A549 (cell line): ENCODE data around the gene GPR37L1. TPM values are rescaled to one million over a fixed set of nuclear protein-coding genes. Genes with fewer than 3 reads are reported as not detected.

Source experiments
- ATAC-seq, 2 experiments: fragments of 200-7000 bp in 1 of 2; fragments of >200 bp in 1 of 2; cut with Nextera tagmentation in 1 of 2; cut with Tn5 transposase in 1 of 2; 3 replicates each; pipeline versions ENCODE4 v1.8.0 to v1.9.1; 2018 to 2020; ENCODE audit warnings: mild to moderate bottlenecking in 1 of 2, moderate library complexity in 1 of 2
- CTCF ChIA-PET: fragments of 300-600 bp; sonication (Branson Sonifier 250); formaldehyde crosslinking; extraction: SDS; loops from one replicate; lab custom pipeline; 2021; ENCODE audit warnings: antibody characterized with exemption, inconsistent platforms; lab: Yijun Ruan, JAX
- POLR2A ChIA-PET: fragments of 350-600 bp; formaldehyde crosslinking; extraction: SDS; loops from one replicate; lab custom pipeline; 2021; ENCODE audit warnings: antibody characterized with exemption, inconsistent platforms; lab: Yijun Ruan, JAX
- DNase-seq, 2 experiments: peaks; one replicate each; pipeline versions ENCODE4 v3.0.0 to v3.0.0-alpha.2; 2011 to 2016; ENCODE audit warnings: low read depth in 1 of 2, low spot score in 1 of 2
- FAIRE-seq: peaks from 2 replicates; lab custom pipeline; 2011; peaks lifted over from hg19 to GRCh38; lab: Jason Lieb, UNC
- H3K27ac ChIP-seq, 2 experiments: fragments of >200 bp; sonication (Bioruptor Twin); formaldehyde crosslinking; 3 replicates each; pipeline ENCODE4 v1.5.1; 2016 to 2017
- H3K4me1 ChIP-seq: fragments of >200 bp; sonication (Bioruptor Twin); formaldehyde crosslinking; 3 replicates; pipeline ENCODE4 v1.6.1; 2016
- H3K4me2 ChIP-seq: fragments of >200 bp; sonication (Bioruptor Twin); formaldehyde crosslinking; 3 replicates; pipeline ENCODE4 v1.6.1; 2016
- H3K4me3 ChIP-seq: fragments of >200 bp; sonication (Bioruptor Twin); formaldehyde crosslinking; 3 replicates; pipeline ENCODE4 v1.5.1; 2016
- H3K9me3 ChIP-seq: fragments of >200 bp; sonication (Bioruptor Twin); formaldehyde crosslinking; 3 replicates; pipeline ENCODE4 v1.6.1; 2016
- CBX8 ChIP-seq: fragments of 200-600 bp; sonication (generic); IDR thresholded peaks from 2 replicates; pipeline ENCODE4 v1.6.1; 2016
- CEBPB ChIP-seq, 2 experiments: fragments of >200 bp in 1 of 2; sonication (Bioruptor Twin) in 1 of 2; formaldehyde crosslinking in 1 of 2; IDR thresholded peaks; 2 replicates each; pipeline ENCODE4 v1.6.1; 2012 to 2016
- CHD2 ChIP-seq: fragments of 150-350 bp; IDR thresholded peaks from 2 replicates; pipeline ENCODE4 v1.6.1; 2014; ENCODE audit warnings: low read length; ENCODE audit not compliant: partially characterized antibody
- EHF ChIP-seq: fragments of 250-450 bp; sonication (Bioruptor Pico); IDR thresholded peaks from 2 replicates; pipeline ENCODE4 v1.5.0; 2020; ENCODE audit warnings: mild to moderate bottlenecking
- EHMT2 ChIP-seq: fragments of 200-600 bp; sonication (generic); IDR thresholded peaks from 2 replicates; pipeline ENCODE4 v1.6.1; 2016; ENCODE audit warnings: antibody characterized with exemption, low read depth, mild to moderate bottlenecking, moderate library complexity
- EP300 ChIP-seq, 2 experiments: fragments of >200 bp; sonication (Bioruptor Twin); formaldehyde crosslinking; IDR thresholded peaks; 2 replicates in 1 of 2; 3 replicates in 1 of 2; pipeline ENCODE4 v1.6.1; 2016 to 2017
- ESRRA ChIP-seq: fragments of 150-350 bp; IDR thresholded peaks from 2 replicates; pipeline ENCODE4 v1.6.1; 2014; ENCODE audit warnings: mild to moderate bottlenecking, low read length, borderline replicate concordance
- FOSB ChIP-seq: fragments of 250-450 bp; sonication (Bioruptor Pico); IDR thresholded peaks from 2 replicates; pipeline ENCODE4 v1.5.0; 2020; ENCODE audit warnings: mild to moderate bottlenecking, moderate library complexity
- FOSL2 ChIP-seq, 2 experiments: fragments of 450-650 bp in 1 of 2; fragments of >200 bp in 1 of 2; sonication (Bioruptor Twin) in 1 of 2; formaldehyde crosslinking; IDR thresholded peaks; 2 replicates each; pipeline versions ENCODE4 v1.5.0 to v1.6.1; 2016 to 2020; ENCODE audit warnings: mild to moderate bottlenecking in 1 of 2, moderate library complexity in 1 of 2
- GATA3 ChIP-seq: IDR thresholded peaks from 2 replicates; pipeline ENCODE4 v1.6.1; 2012; ENCODE audit warnings: borderline replicate concordance
- HOXB13 ChIP-seq: fragments of 250-450 bp; sonication (Bioruptor Pico); IDR thresholded peaks from 2 replicates; pipeline ENCODE4 v1.5.0; 2020; ENCODE audit warnings: low read depth, mild to moderate bottlenecking, moderate library complexity
- HOXB5 ChIP-seq: fragments of 250-450 bp; sonication (Bioruptor Pico); IDR thresholded peaks from 2 replicates; pipeline ENCODE4 v1.5.0; 2020; ENCODE audit warnings: mild to moderate bottlenecking, moderate library complexity
- JUN ChIP-seq, 2 experiments: fragments of >200 bp; sonication (Bioruptor Twin); formaldehyde crosslinking; IDR thresholded peaks; 2 replicates in 1 of 2; 3 replicates in 1 of 2; pipeline ENCODE4 v1.6.1; 2016 to 2017
- JUNB ChIP-seq: fragments of >200 bp; sonication (Bioruptor Twin); formaldehyde crosslinking; IDR thresholded peaks from 2 replicates; pipeline ENCODE4 v1.6.1; 2016
- MAZ ChIP-seq: fragments of 150-350 bp; IDR thresholded peaks from 2 replicates; pipeline ENCODE4 v1.6.1; 2014; ENCODE audit warnings: antibody characterized with exemption, low read depth, low read length, borderline replicate concordance
- MYC ChIP-seq: IDR thresholded peaks from 2 replicates; pipeline ENCODE4 v1.6.1; 2012; ENCODE audit warnings: mild to moderate bottlenecking, inconsistent platforms, low read length, improper control_type of control experiment, borderline replicate concordance
- NFE2L2 ChIP-seq: fragments of 150-350 bp; conservative IDR thresholded peaks from 2 replicates; pipeline ENCODE4 v1.6.1; 2014; ENCODE audit warnings: low read length
- PHF8 ChIP-seq: fragments of 200-600 bp; sonication (generic); IDR thresholded peaks from 2 replicates; pipeline ENCODE4 v1.6.1; 2016; ENCODE audit warnings: low read depth, mild to moderate bottlenecking, antibody characterized with exemption, moderate library complexity, borderline replicate concordance
- POLR2A ChIP-seq: IDR thresholded peaks from 2 replicates; pipeline ENCODE4 v1.6.1; 2012; ENCODE audit warnings: mild to moderate bottlenecking, low read length
- POLR2AphosphoS2 ChIP-seq: conservative IDR thresholded peaks from 2 replicates; pipeline ENCODE4 v1.6.1; 2012; ENCODE audit warnings: low read length, improper control_type of control experiment, inconsistent platforms
- RAD21 ChIP-seq, 2 experiments: fragments of >200 bp in 1 of 2; sonication (Bioruptor Twin) in 1 of 2; formaldehyde crosslinking in 1 of 2; IDR thresholded peaks in 1 of 2; conservative IDR thresholded peaks in 1 of 2; 2 replicates in 1 of 2; 3 replicates in 1 of 2; pipeline ENCODE4 v1.6.1; 2012 to 2018; ENCODE audit warnings: inconsistent platforms in 1 of 2
- SMC3 ChIP-seq: fragments of >200 bp; sonication (Bioruptor Twin); formaldehyde crosslinking; IDR thresholded peaks from 3 replicates; pipeline ENCODE4 v1.6.1; 2018; ENCODE audit warnings: inconsistent platforms
- TP53 ChIP-seq: fragments of 250-450 bp; sonication (Bioruptor Pico); IDR thresholded peaks from 2 replicates; pipeline ENCODE4 v1.5.0; 2021; ENCODE audit warnings: mild to moderate bottlenecking, moderate library complexity
- ZC3H11A ChIP-seq: fragments of 450-650 bp; IDR thresholded peaks from 2 replicates; pipeline ENCODE4 v1.6.1; 2014; ENCODE audit warnings: antibody characterized with exemption, mild to moderate bottlenecking
- ZFP36 ChIP-seq: fragments of 450-650 bp; IDR thresholded peaks from 2 replicates; pipeline ENCODE4 v1.6.1; 2014; ENCODE audit warnings: borderline replicate concordance; ENCODE audit not compliant: partially characterized antibody
- WGBS: methylation state at CpG from one replicate; pipeline ENCODE4 v1.1.6; 2017; ENCODE audit errors: missing lambda C conversion rate; 5-methylcytosine and 5-hydroxymethylcytosine counted together
- polyA plus RNA-seq, 4 experiments: library from polyadenylated mRNA; depleted of rRNA in 3 of 4; stranded (reverse); fragments of >200 nt; fragmentation: RNase III in 1 of 4; extraction: RNeasy Plus Mini Kit Qiagen cat#74134 plus additional on column Dnase treatment in 1 of 4; gene quantifications; 2 replicates in 3 of 4; 3 replicates in 1 of 4; pipeline ENCODE4 v1.2.3, GENCODE V29; 2011 to 2017
- TF ChIP-seq, protein P1 (sequence below): IDR thresholded peaks from 2 replicates; pipeline ENCODE4 v1.6.1; 2012; ENCODE audit warnings: low read depth, borderline replicate concordance
- TF ChIP-seq, protein P2 (sequence below): IDR thresholded peaks from 2 replicates; pipeline ENCODE4 v1.6.1; 2012
- TF ChIP-seq, protein P3 (sequence below): fragments of 450-650 bp; IDR thresholded peaks from 2 replicates; pipeline ENCODE4 v1.6.1; 2014; ENCODE audit warnings: antibody characterized with exemption
- TF ChIP-seq, protein P4 (sequence below): fragments of >200 bp; sonication (Bioruptor Twin); formaldehyde crosslinking; IDR thresholded peaks from 3 replicates; pipeline ENCODE4 v1.5.1; 2016
- TF ChIP-seq, protein P5 (sequence below): IDR thresholded peaks from 2 replicates; pipeline ENCODE4 v1.6.1; 2012

Gene GPR37L1
- polyA plus RNA-seq, 2 of the 4 experiments (the other 2 are of a cell fraction), result 0.08 to 0.13 TPM

DNA sequence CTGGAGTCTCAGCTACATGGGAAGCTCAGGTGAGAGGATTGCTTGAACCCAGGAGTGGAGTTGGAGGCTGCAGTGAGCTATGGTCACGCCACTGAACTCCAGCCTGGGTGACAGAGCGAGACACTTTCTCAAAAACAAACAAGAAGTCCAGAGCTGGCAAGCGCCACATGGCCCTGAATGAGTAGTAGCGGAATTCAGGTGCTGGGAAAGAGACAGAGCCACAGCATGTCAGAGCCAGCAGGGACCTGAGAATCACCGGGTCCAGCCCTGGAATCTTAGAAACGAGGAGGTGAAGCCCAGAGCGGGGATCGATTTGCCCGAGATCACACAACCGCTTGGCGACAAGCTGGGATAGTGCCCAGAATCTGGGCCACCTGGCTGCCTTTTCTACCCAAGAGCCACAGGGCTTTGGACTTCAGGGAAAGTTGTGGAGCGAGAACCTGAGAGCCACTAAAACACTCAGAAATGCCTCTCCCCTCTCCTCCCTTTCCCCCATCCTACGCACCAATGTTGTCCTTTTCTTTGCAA is 12.0 kb downstream of the GPR37L1 start:
- DNase-seq (no peak), ATAC-seq (peak; percentile 11 to 15; a peak in 4 of 6 replicates), FAIRE-seq (no peak)
- Histone ChIP-seq H3K4me1 (0 out of 3 replicates have a peak, but pooled peaks cover 5% of the 10 kb centered on the region), H3K4me3 (no peak overlapping the region), H3K9me3 (no peaks in the 10 kb centered on the region), H3K4me2 (no peak overlapping the region), H3K27ac (peak overlapping the region in 1 of 2 experiments; percentile 48; a peak in 2 of 6 replicates)
- 90% methylated on average over 13 of the region's 13 CpGs for WGBS
- ChIA-PET POLR2A (interaction anchor here (3.0 kb wide), 1 partner anchor 125 kb away, joined by 7 read pairs; the partner anchor contains the start of gene ELF3), CTCF (interaction anchor here (0.9 to 31.9 kb wide), 23 partner anchors 11 to 579 kb away, joined by 3 to 1624 read pairs (median 5); partner anchors contain the start of genes ARL8A, ELF3, GPR37L1 and PTPN7)
- TF ChIP-seq, protein P1, sequence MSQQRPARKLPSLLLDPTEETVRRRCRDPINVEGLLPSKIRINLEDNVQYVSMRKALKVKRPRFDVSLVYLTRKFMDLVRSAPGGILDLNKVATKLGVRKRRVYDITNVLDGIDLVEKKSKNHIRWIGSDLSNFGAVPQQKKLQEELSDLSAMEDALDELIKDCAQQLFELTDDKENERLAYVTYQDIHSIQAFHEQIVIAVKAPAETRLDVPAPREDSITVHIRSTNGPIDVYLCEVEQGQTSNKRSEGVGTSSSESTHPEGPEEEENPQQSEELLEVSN, result no peak
- TF ChIP-seq EHF (CRISPR knock-in tag), result no peak
- TF ChIP-seq FOSB, result no peak
- TF ChIP-seq ESRRA, result no peak
- no peak for TF ChIP-seq PHF8
- TF ChIP-seq POLR2A, result no peak
- no peak for TF ChIP-seq JUNB
- TF ChIP-seq CEBPB (IDR thresholded peaks at IDR 0.05), result no peak
- no peak for TF ChIP-seq NFE2L2
- TF ChIP-seq, protein P2, sequence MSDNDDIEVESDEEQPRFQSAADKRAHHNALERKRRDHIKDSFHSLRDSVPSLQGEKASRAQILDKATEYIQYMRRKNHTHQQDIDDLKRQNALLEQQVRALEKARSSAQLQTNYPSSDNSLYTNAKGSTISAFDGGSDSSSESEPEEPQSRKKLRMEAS, result no peak
- no peak for TF ChIP-seq FOSL2 (IDR thresholded peaks at IDR 0.05)
- no peak for TF ChIP-seq FOSL2 (CRISPR knock-in tag; IDR thresholded peaks at IDR 0.05)
- no peak for TF ChIP-seq JUN (IDR thresholded peaks at IDR 0.05)
- TF ChIP-seq GATA3, result no peak

DNA sequence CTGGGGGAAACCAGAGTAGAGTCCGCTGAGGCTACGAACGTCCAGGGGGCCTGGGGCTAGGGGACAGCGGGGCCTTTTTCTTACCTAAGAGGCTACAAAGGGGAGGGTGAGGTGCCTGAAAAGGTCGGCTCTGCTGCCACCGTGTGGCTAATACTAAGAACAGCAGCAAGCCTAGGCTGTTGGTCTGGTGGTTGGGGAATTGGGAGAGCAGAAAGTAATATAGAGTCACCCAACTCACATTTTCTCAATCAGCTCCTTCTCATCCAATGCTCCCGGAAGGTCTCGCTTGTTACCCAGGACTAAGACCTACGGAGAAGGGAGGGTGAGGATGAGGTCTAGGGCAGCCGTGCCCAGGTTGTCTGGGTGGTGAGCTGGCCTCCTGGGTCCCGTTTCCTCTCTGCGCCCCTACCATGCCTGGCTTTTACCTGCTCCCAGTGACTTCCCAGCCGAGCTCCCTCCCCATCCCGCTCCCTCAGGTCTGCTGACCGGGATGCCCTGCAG is 12.6 kb downstream of the GPR37L1 start:
- POLR2A ChIA-PET, result interaction anchor here (0.6 to 3.0 kb wide), 2 partner anchors 125 to 1170 kb away, joined by 6 to 7 read pairs; partner anchors contain the start of gene ELF3
- CTCF ChIA-PET, result interaction anchor here (0.7 to 31.9 kb wide), 33 partner anchors 10 to 686 kb away, joined by 3 to 1624 read pairs (median 4); partner anchors contain the start of genes ARL8A, ELF3, GPR37L1 and PTPN7
- Histone ChIP-seq H3K9me3 (no peaks in the 10 kb centered on the region), H3K27ac (peak overlapping the region in 1 of 2 experiments; percentile 48; a peak in 2 of 6 replicates), H3K4me2 (no peak overlapping the region), H3K4me1 (0 out of 3 replicates have a peak, but pooled peaks cover 2% of the 10 kb centered on the region)
- peak; percentile 73 to 93 for DNase-seq
- no peak for FAIRE-seq
- 24% methylated on average over 15 of the region's 15 CpGs for WGBS
- ATAC-seq, result peak; percentile 87 to 92
- TF ChIP-seq ZFP36 (no peak), FOSB (no peak), POLR2AphosphoS2 (no peak), EHMT2 (no peak), JUN (IDR thresholded peaks at IDR 0.05) (no peak), EP300 (IDR thresholded peaks at IDR 0.05) (no peak), MAZ (no peak), MYC (no peak), RAD21 (conservative IDR thresholded peaks at IDR 0.05 in 1 of 2, IDR thresholded peaks at IDR 0.05 in 1 of 2) (peak; percentile 81 to 82), SMC3 (peak; percentile 73), HOXB5 (CRISPR knock-in tag) (no peak), NFE2L2 (no peak), CHD2 (no peak), ZC3H11A (no peak), CBX8 (no peak), TP53 (no peak), HOXB13 (no peak)
- TF ChIP-seq, protein P3, sequence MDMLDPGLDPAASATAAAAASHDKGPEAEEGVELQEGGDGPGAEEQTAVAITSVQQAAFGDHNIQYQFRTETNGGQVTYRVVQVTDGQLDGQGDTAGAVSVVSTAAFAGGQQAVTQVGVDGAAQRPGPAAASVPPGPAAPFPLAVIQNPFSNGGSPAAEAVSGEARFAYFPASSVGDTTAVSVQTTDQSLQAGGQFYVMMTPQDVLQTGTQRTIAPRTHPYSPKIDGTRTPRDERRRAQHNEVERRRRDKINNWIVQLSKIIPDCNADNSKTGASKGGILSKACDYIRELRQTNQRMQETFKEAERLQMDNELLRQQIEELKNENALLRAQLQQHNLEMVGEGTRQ, result no peak
- TF ChIP-seq, protein P4, sequence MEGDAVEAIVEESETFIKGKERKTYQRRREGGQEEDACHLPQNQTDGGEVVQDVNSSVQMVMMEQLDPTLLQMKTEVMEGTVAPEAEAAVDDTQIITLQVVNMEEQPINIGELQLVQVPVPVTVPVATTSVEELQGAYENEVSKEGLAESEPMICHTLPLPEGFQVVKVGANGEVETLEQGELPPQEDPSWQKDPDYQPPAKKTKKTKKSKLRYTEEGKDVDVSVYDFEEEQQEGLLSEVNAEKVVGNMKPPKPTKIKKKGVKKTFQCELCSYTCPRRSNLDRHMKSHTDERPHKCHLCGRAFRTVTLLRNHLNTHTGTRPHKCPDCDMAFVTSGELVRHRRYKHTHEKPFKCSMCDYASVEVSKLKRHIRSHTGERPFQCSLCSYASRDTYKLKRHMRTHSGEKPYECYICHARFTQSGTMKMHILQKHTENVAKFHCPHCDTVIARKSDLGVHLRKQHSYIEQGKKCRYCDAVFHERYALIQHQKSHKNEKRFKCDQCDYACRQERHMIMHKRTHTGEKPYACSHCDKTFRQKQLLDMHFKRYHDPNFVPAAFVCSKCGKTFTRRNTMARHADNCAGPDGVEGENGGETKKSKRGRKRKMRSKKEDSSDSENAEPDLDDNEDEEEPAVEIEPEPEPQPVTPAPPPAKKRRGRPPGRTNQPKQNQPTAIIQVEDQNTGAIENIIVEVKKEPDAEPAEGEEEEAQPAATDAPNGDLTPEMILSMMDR, result peak; percentile 75
- TF ChIP-seq, protein P5, sequence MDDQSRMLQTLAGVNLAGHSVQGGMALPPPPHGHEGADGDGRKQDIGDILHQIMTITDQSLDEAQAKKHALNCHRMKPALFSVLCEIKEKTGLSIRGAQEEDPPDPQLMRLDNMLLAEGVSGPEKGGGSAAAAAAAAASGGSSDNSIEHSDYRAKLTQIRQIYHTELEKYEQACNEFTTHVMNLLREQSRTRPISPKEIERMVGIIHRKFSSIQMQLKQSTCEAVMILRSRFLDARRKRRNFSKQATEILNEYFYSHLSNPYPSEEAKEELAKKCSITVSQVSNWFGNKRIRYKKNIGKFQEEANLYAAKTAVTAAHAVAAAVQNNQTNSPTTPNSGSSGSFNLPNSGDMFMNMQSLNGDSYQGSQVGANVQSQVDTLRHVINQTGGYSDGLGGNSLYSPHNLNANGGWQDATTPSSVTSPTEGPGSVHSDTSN, result no peak
- TF ChIP-seq, all 56 proteins: peak for 3
- no peak overlapping the region for H3K4me3 ChIP-seq
